ENCODE measurements around the gene FIBIN. TPM values are rescaled to one million over a fixed set of nuclear protein-coding genes. Genes with fewer than 3 reads are reported as not detected.
"Not testable (repeated sequence)": the region's sequence is repeated elsewhere in the genome, so short reads cannot be mapped to it uniquely, and the experiment has no call there.

Gene FIBIN
- total RNA-seq, 2 donors from 2014 or later, result not detected

- H3K9ac ChIP-seq (ENCODE audit: extremely low read depth, low read length, poor library complexity, severe bottlenecking), result no peak overlapping the region
- H3K27me3 ChIP-seq (ENCODE audit: control insufficient read depth, insufficient read depth, low read length, poor library complexity, severe bottlenecking), result no peaks in the 10 kb centered on the region
- no peak overlapping the region for H3K27ac ChIP-seq (ENCODE audit: low read depth, low read length)
- no peaks in the 10 kb centered on the region for H3K27me3 Mint-ChIP-seq (ENCODE audit: insufficient read depth)
- H3K4me3 ChIP-seq (ENCODE audit: low read length), result no peak overlapping the region
- no peaks in the 10 kb centered on the region for H3K36me3 ChIP-seq (ENCODE audit: control insufficient read depth, insufficient read depth, low read length)
- H3K9me3 ChIP-seq (ENCODE audit: control insufficient read depth, low read length), result peaks cover 20% of the 10 kb centered on the region
- DNase-seq, result no peak
- TF ChIP-seq CTCF (conservative IDR thresholded peaks at IDR 0.05), result no peak
- H3K36me3 Mint-ChIP-seq (ENCODE audit: low read depth), result peaks cover 2% of the 10 kb centered on the region
- peaks cover 27% of the 10 kb centered on the region for H3K9me3 Mint-ChIP-seq
- no peaks in the 10 kb centered on the region for H3K4me1 Mint-ChIP-seq
- 94 to 97% methylated on average over 5 of the region's 5 CpGs for WGBS, 2 experiments (ENCODE audit: insufficient coverage in 1 of 2, insufficient read length in 1 of 2)
- H3K4me3 Mint-ChIP-seq, result no peak overlapping the region
- no peak overlapping the region for H3K27ac Mint-ChIP-seq
- no peaks in the 10 kb centered on the region for H3K4me1 ChIP-seq (ENCODE audit: control insufficient read depth, insufficient read depth, low read length)
Observed at GRCh38 chr11:26976389-26976788, 17.5 kb upstream of the FIBIN start.

- peaks cover 35% of the 10 kb centered on the region for H3K9me3 Mint-ChIP-seq
- H3K4me3 ChIP-seq (ENCODE audit: low read length); H3K4me1 Mint-ChIP-seq; H3K36me3 ChIP-seq (ENCODE audit: control insufficient read depth, insufficient read depth, low read length); H3K27me3 ChIP-seq (ENCODE audit: control insufficient read depth, insufficient read depth, low read length, poor library complexity, severe bottlenecking); H3K27me3 Mint-ChIP-seq (ENCODE audit: insufficient read depth); H3K36me3 Mint-ChIP-seq (ENCODE audit: low read depth); H3K4me1 ChIP-seq (ENCODE audit: control insufficient read depth, insufficient read depth, low read length); H3K27ac Mint-ChIP-seq; H3K9ac ChIP-seq (ENCODE audit: extremely low read depth, low read length, poor library complexity, severe bottlenecking); H3K4me3 Mint-ChIP-seq; H3K27ac ChIP-seq (ENCODE audit: low read depth, low read length): not testable (repeated sequence)
- WGBS, 2 experiments (ENCODE audit: insufficient coverage in 1 of 2, insufficient read length in 1 of 2), result 83 to 96% methylated on average over 3 to 13 of the region's 15 CpGs
- TF ChIP-seq CTCF (conservative IDR thresholded peaks at IDR 0.05), result peak; percentile 44
- H3K9me3 ChIP-seq (ENCODE audit: control insufficient read depth, low read length), result peaks cover 20% of the 10 kb centered on the region
- peak; percentile 87 for DNase-seq
Observed at GRCh38 chr11:26977209-26977608, 16.7 kb upstream of the FIBIN start.

GRCh38 chr11:26983645-26984044 lies 10.3 kb upstream of the FIBIN start:
- H3K36me3 Mint-ChIP-seq (ENCODE audit: low read depth), result peaks cover 2% of the 10 kb centered on the region
- no peak for TF ChIP-seq CTCF (conservative IDR thresholded peaks at IDR 0.05)
- no peak overlapping the region for H3K4me3 Mint-ChIP-seq
- peaks cover 46% of the 10 kb centered on the region for H3K9me3 Mint-ChIP-seq
- no peak overlapping the region for H3K27ac Mint-ChIP-seq
- no peaks in the 10 kb centered on the region for H3K27me3 Mint-ChIP-seq (ENCODE audit: insufficient read depth)
- Histone ChIP-seq H3K9me3 (ENCODE audit: control insufficient read depth, low read length) (peaks cover 26% of the 10 kb centered on the region), H3K27ac (ENCODE audit: low read depth, low read length) (no peak overlapping the region), H3K4me3 (ENCODE audit: low read length) (no peak overlapping the region), H3K9ac (ENCODE audit: extremely low read depth, low read length, poor library complexity, severe bottlenecking) (no peak overlapping the region), H3K27me3 (ENCODE audit: control insufficient read depth, insufficient read depth, low read length, poor library complexity, severe bottlenecking) (no peaks in the 10 kb centered on the region), H3K4me1 (ENCODE audit: control insufficient read depth, insufficient read depth, low read length) (no peaks in the 10 kb centered on the region), H3K36me3 (ENCODE audit: control insufficient read depth, insufficient read depth, low read length) (no peaks in the 10 kb centered on the region)
- WGBS, 2 experiments (ENCODE audit: insufficient coverage in 1 of 2, insufficient read length in 1 of 2), result 68 to 73% methylated on average over 4 to 6 of the region's 6 CpGs
- DNase-seq, result peak; percentile 62
- H3K4me1 Mint-ChIP-seq, result peaks cover 2% of the 10 kb centered on the region

Data from endodermal cell (in vitro differentiated cells).